H9 (cell line): ENCODE measurements around the gene CLCNKA. TPM values are rescaled to one million over a fixed set of nuclear protein-coding genes. Genes with fewer than 3 reads are reported as not detected.

Experiments used
- DNase-seq: peaks from one replicate; pipeline ENCODE4 v3.0.0-alpha.2; 2017
- H2AFZ ChIP-seq: one replicate; pipeline ENCODE4 v1.6.1; 2013; ENCODE audit warnings: mild to moderate bottlenecking, low read length, control low read depth, moderate library complexity
- H2AK5ac ChIP-seq: 2 replicates; pipeline ENCODE4 v1.6.1; 2013; ENCODE audit warnings: low read length, control low read depth, mixed read lengths; ENCODE audit not compliant: insufficient read length
- H2BK120ac ChIP-seq: one replicate; pipeline ENCODE4 v1.6.1; 2013; ENCODE audit warnings: low read depth, mild to moderate bottlenecking, low read length, control low read depth, inconsistent platforms; ENCODE audit not compliant: poor library complexity, severe bottlenecking
- H2BK12ac ChIP-seq: 2 replicates; pipeline ENCODE4 v1.6.1; 2013; ENCODE audit warnings: low read length, control low read depth, mixed read lengths, low read depth; ENCODE audit not compliant: insufficient read length
- H2BK15ac ChIP-seq: 2 replicates; pipeline ENCODE4 v1.6.1; 2013; ENCODE audit warnings: low read depth, low read length, control low read depth
- H2BK20ac ChIP-seq: one replicate; pipeline ENCODE4 v1.6.1; 2013; ENCODE audit warnings: low read depth, mild to moderate bottlenecking, low read length, control low read depth, inconsistent platforms; ENCODE audit not compliant: poor library complexity, severe bottlenecking
- H2BK5ac ChIP-seq: 2 replicates; pipeline ENCODE4 v1.6.1; 2013; ENCODE audit warnings: low read length, control low read depth, mixed read lengths; ENCODE audit not compliant: insufficient read length
- H3K14ac ChIP-seq: 2 replicates; pipeline ENCODE4 v1.6.1; 2013; ENCODE audit warnings: low read length, control low read depth; ENCODE audit not compliant: insufficient read depth
- H3K18ac ChIP-seq: 2 replicates; pipeline ENCODE4 v1.6.1; 2013; ENCODE audit warnings: low read depth, mild to moderate bottlenecking, mixed read lengths, low read length, control low read depth; ENCODE audit not compliant: insufficient read length
- H3K23ac ChIP-seq: 2 replicates; pipeline ENCODE4 v1.6.1; 2013; ENCODE audit warnings: low read length, control low read depth, mixed read lengths, low read depth; ENCODE audit not compliant: insufficient read length
- H3K23me2 ChIP-seq: 2 replicates; pipeline ENCODE4 v1.6.1; 2013; ENCODE audit warnings: low read depth, mild to moderate bottlenecking, mixed read lengths, low read length, control low read depth; ENCODE audit not compliant: insufficient read length, poor library complexity, severe bottlenecking
- H3K27ac ChIP-seq: 2 replicates; pipeline ENCODE4 v1.5.1; 2013; ENCODE audit warnings: low read length, control low read depth, mixed read lengths, low read depth; ENCODE audit not compliant: insufficient read length
- H3K27me3 ChIP-seq: 2 replicates; pipeline ENCODE4 v1.6.1; 2013; ENCODE audit warnings: low read length, control low read depth, inconsistent platforms; ENCODE audit not compliant: insufficient read depth
- H3K4ac ChIP-seq: 2 replicates; pipeline ENCODE4 v1.6.1; 2013; ENCODE audit warnings: low read depth, mild to moderate bottlenecking, control low read depth, inconsistent platforms, low read length, moderate library complexity
- H3K4me1 ChIP-seq: 2 replicates; pipeline ENCODE4 v1.6.1; 2013; ENCODE audit warnings: low read length, control low read depth, inconsistent platforms; ENCODE audit not compliant: insufficient read depth
- H3K4me2 ChIP-seq: 2 replicates; pipeline ENCODE4 v1.6.1; 2013; ENCODE audit warnings: low read length, control low read depth, mixed read lengths; ENCODE audit not compliant: insufficient read length, insufficient read depth
- H3K56ac ChIP-seq: 2 replicates; pipeline ENCODE4 v1.6.1; 2013; ENCODE audit warnings: low read depth, mild to moderate bottlenecking, mixed read lengths, low read length, control low read depth; ENCODE audit not compliant: insufficient read length
- H3K79me1 ChIP-seq: 2 replicates; pipeline ENCODE4 v1.6.1; 2013; ENCODE audit warnings: low read depth, mild to moderate bottlenecking, moderate library complexity, low read length, control low read depth, inconsistent platforms; ENCODE audit not compliant: insufficient read depth, poor library complexity, severe bottlenecking
- H3K79me2 ChIP-seq: 2 replicates; pipeline ENCODE4 v1.6.1; 2013; ENCODE audit warnings: low read length, control low read depth, inconsistent platforms; ENCODE audit not compliant: insufficient read depth
- H3K9ac ChIP-seq: 2 replicates; pipeline ENCODE4 v1.6.1; 2013; ENCODE audit warnings: low read length, control low read depth, mixed read lengths; ENCODE audit not compliant: insufficient read length; ENCODE audit errors: extremely low read depth
- H3K9me3 ChIP-seq: one replicate; pipeline ENCODE4 v1.6.1; 2013; ENCODE audit warnings: low read depth, low read length, inconsistent platforms; ENCODE audit not compliant: control insufficient read depth
- H3T11ph ChIP-seq: one replicate; pipeline ENCODE4 v1.6.1; 2013; ENCODE audit warnings: mild to moderate bottlenecking, low read length, control low read depth, inconsistent platforms
- H4K20me1 ChIP-seq: one replicate; pipeline ENCODE4 v1.6.1; 2013; ENCODE audit not compliant: control insufficient read depth, insufficient read length, insufficient read depth
- H4K5ac ChIP-seq: 2 replicates; pipeline ENCODE4 v1.6.1; 2013; ENCODE audit warnings: low read depth, mild to moderate bottlenecking, mixed read lengths, low read length, control low read depth; ENCODE audit not compliant: insufficient read length
- H4K8ac ChIP-seq: replicated peaks from 2 replicates; pipeline ENCODE4 v1.6.1; 2013; ENCODE audit warnings: low read length, control low read depth, mixed read lengths, low read depth; ENCODE audit not compliant: insufficient read length
- H4K91ac ChIP-seq: 2 replicates; pipeline ENCODE4 v1.6.1; 2013; ENCODE audit warnings: low read depth, mild to moderate bottlenecking, moderate library complexity, mixed read lengths, low read length, control low read depth; ENCODE audit not compliant: insufficient read length
- H3K27ac Mint-ChIP-seq, 3 experiments: 2 replicates in 2 of 3; 3 replicates in 1 of 3; pipeline ENCODE4 v1.8.0; 2020 to 2021; ENCODE audit warnings: mixed read lengths in 3 of 3, mild to moderate bottlenecking in 1 of 3, moderate library complexity in 1 of 3
- H3K27me3 Mint-ChIP-seq: 2 replicates; pipeline ENCODE4 v1.8.0; 2021; ENCODE audit warnings: low read depth, mild to moderate bottlenecking, moderate library complexity, mixed read lengths
- H3K36me3 Mint-ChIP-seq, 3 experiments: 2 replicates in 2 of 3; 3 replicates in 1 of 3; pipeline ENCODE4 v1.8.0; 2020 to 2021; ENCODE audit warnings: low read depth in 3 of 3, mixed read lengths in 3 of 3; ENCODE audit not compliant: insufficient read depth in 1 of 3
- H3K4me1 Mint-ChIP-seq, 2 experiments: 2 replicates each; pipeline ENCODE4 v1.8.0; 2020; ENCODE audit warnings: mixed read lengths in 2 of 2
- H3K4me3 Mint-ChIP-seq, 2 experiments: 2 replicates in 1 of 2; 3 replicates in 1 of 2; pipeline ENCODE4 v1.8.0; 2020 to 2021; ENCODE audit warnings: mild to moderate bottlenecking in 2 of 2, mixed read lengths in 2 of 2, moderate library complexity in 1 of 2
- H3K9me3 Mint-ChIP-seq, 2 experiments: 2 replicates in 1 of 2; 3 replicates in 1 of 2; pipeline ENCODE4 v1.8.0; 2020; ENCODE audit warnings: mild to moderate bottlenecking in 2 of 2, mixed read lengths in 2 of 2, moderate library complexity in 1 of 2
- WGBS: extraction: QIAGEN DNeasy Blood & Tissue Kit; methylation state at CpG from one replicate; pipeline ENCODE4 v1.1.7; 2013; ENCODE audit warnings: missing lambda C conversion rate, low lambda C conversion rate, mixed read lengths; ENCODE audit not compliant: insufficient read length; ENCODE audit errors: extremely low coverage; 5-methylcytosine and 5-hydroxymethylcytosine counted together
- total RNA-seq: library from RNA; stranded (reverse); gene quantifications from 2 replicates; pipeline ENCODE4 v1.2.1, GENCODE V29; 2021
- TF ChIP-seq, protein P1 (sequence below): fragments of 200-600 bp; sonication (generic); conservative IDR thresholded peaks from 3 replicates; pipeline ENCODE4 v1.8.0; 2021; ENCODE audit warnings: antibody characterized with exemption, mild to moderate bottlenecking

CLCNKA gene
- total RNA-seq, 1 experiment from 2014 or later = 0.98 TPM

DNA sequence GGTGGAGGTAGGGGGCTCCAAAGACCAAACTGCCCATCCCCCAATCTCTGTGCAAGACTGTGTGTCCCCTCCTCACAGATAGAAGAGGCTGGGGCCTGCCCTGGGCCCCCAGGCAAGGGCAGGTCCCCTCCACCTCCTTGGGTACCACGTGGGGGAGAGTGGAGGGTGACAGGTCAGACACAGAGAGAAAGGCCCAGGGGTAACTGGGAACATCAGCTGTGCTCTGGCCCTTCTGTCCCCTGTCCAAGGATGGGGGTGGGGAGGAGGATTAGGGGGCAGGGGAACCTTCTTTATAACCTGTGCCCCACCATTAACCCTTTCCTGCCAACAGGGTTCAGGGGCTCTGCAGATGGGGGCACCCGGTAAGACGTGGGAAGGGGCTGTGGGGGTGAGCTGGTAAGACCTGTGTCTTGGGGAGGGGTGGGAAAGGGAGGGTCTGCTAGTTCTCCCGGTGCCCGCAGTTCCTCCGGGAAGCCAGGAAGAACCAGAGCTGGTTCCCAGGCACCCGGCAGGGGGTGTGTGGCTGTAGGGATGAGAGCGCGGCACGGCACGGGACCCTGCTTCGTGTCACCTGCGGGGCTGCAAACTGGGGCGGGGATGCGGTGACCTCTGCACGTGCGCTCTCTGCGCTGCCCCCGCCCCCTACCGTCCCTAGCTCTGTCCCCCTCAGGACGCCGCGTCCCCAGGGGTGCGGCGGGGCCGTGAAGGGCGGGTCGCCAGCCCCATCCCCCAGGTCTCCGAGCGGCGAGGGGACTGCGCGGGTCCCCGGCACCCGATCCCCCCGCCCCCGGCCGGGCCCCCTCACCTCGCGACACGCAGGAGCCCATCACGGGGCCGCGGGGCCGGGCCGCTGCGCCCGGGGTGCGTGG lies 51.0 kb downstream of the CLCNKA start:
- Mint-ChIP-seq H3K9me3 (no peaks in the 10 kb centered on the region; a peak in 1 of 5 replicates), H3K36me3 (no peaks in the 10 kb centered on the region), H3K4me1 (peaks cover 9 to 28% of the 10 kb centered on the region in 2 experiments), H3K27ac (no peak overlapping the region), H3K4me3 (peak overlapping the region; percentile 47 to 71), H3K27me3 (peaks cover 74% of the 10 kb centered on the region)
- Histone ChIP-seq H3K23me2 (peaks cover 5% of the 10 kb centered on the region), H3K14ac (no peak overlapping the region; the same call in 1 of the 2 replicates), H2AFZ (no peak overlapping the region), H3K4me2 (peak overlapping the region; percentile 8), H3K27me3 (peaks cover 5% of the 10 kb centered on the region; the same call in 1 of the 2 replicates), H2BK20ac (no peak overlapping the region), H3T11ph (no peak overlapping the region), H2AK5ac (no peak overlapping the region), H2BK15ac (no peak overlapping the region), H2BK12ac (no peak overlapping the region), H3K23ac (no peak overlapping the region), H2BK120ac (no peak overlapping the region), H4K91ac (no peak overlapping the region), H4K8ac (no peak overlapping the region), H3K56ac (no peak overlapping the region), H4K5ac (no peak overlapping the region), H2BK5ac (no peak overlapping the region), H3K27ac (no peak overlapping the region), H4K20me1 (no peaks in the 10 kb centered on the region), H3K4me1 (no peaks in the 10 kb centered on the region), H3K9ac (no peak overlapping the region), H3K9me3 (no peaks in the 10 kb centered on the region), H3K79me1 (no peaks in the 10 kb centered on the region), H3K4ac (no peak overlapping the region), H3K79me2 (no peaks in the 10 kb centered on the region), H3K18ac (no peak overlapping the region)
- TF ChIP-seq, protein P1, sequence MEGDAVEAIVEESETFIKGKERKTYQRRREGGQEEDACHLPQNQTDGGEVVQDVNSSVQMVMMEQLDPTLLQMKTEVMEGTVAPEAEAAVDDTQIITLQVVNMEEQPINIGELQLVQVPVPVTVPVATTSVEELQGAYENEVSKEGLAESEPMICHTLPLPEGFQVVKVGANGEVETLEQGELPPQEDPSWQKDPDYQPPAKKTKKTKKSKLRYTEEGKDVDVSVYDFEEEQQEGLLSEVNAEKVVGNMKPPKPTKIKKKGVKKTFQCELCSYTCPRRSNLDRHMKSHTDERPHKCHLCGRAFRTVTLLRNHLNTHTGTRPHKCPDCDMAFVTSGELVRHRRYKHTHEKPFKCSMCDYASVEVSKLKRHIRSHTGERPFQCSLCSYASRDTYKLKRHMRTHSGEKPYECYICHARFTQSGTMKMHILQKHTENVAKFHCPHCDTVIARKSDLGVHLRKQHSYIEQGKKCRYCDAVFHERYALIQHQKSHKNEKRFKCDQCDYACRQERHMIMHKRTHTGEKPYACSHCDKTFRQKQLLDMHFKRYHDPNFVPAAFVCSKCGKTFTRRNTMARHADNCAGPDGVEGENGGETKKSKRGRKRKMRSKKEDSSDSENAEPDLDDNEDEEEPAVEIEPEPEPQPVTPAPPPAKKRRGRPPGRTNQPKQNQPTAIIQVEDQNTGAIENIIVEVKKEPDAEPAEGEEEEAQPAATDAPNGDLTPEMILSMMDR = no peak
- WGBS = no CpG with 5 or more reads among the region's 49 CpGs
- no peak for DNase-seq
